Cerebellar cortex (tissue), 1 donor: ENCODE results near the gene TTC1.
"Not testable (repeated sequence)": the region's sequence is repeated elsewhere in the genome, so short reads cannot be mapped to it uniquely, and the experiment has no call there.

Source experiments
- DNase-seq: peaks from one replicate; pipeline ENCODE4 v3.0.0-alpha.2; 2015; ENCODE audit warnings: low spot score

TTC1 gene

DNA sequence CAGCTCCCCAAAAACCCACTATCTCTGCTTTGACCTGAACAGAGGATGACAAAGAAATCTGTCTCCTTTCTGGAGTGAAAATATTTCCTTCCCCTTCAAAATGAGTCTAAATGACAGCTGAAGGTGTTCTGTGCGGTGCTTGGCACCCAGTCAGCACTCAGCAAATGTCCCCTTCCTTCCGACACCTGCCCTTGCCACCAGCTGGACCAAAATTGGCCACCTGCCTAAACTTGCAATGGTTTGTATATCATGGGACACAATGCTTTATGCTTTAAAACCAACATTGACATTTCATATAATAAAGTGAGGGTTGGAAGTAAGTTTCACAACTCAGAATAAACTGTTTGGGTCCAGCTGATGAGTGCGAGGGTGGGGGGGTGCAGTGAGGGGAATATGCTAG lies 7.5 kb upstream of the TTC1 start:
- peak; percentile 42 for DNase-seq

DNA sequence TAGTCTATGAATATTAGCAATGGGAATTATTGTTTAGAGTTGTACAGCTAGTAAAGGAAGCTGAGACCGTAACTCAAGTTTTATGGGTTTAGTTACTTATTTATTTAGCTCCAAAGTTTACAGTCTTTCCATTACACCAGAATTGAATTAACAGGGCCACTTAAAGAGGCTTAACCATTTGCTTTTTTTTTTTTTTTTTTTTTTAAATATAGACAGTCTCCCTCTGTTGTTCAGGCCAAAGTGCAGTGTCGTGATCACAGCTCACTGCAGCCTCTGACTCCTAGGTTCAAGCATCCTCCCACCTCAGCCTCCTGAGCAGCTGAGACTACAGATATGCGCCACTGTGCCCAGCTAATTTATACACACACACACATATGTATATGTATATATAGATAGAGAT lies 1.4 kb upstream of the TTC1 start:
- DNase-seq = no peak

- DNase-seq = not testable (repeated sequence)
Measured at GRCh38 chr5:160008529-160008876, 436 bp upstream of the TTC1 start.

DNA sequence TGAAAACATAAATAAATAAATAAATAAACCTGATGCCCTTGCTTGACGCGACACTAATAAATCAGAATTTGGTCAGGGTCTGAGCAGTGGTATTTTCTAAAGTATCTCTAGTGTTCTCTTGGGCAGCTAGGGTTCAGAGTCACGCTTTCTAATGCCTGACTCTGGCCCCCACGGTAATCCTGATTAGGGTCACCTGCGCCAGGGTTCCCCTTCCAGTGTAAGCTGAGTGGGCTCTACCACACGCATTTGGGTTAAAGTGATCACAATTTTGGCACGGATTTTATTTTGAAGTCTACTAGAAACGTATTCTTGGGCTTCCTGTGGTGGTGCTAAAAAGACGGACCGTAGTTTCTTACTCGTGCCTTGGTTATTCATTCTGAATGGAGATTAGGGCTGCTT lies 651 bp downstream of the TTC1 start:
- no peak for DNase-seq

DNA sequence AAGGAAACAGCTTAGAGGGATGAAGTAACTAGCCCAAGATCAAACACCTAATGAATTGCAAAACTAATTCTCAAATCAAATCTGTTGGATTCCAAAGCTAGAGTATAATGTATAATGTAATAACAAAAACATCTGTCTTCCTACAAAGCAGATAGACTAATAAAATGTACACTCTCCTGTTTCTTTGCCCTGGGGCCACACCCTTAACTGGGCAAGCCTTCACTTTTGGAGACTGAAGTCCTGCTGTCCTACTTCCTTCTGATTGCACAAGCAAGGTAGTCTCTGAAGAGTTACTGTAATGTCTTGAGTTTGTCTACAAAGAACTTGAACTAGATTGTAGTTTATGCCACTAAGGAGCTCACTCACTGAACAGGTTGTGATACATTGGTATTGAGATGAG lies 2.5 kb downstream of the TTC1 start:
- DNase-seq = no peak

- DNase-seq = not testable (repeated sequence)
Measured at GRCh38 chr5:160014197-160014596, 5.3 kb downstream of the TTC1 start.

DNA sequence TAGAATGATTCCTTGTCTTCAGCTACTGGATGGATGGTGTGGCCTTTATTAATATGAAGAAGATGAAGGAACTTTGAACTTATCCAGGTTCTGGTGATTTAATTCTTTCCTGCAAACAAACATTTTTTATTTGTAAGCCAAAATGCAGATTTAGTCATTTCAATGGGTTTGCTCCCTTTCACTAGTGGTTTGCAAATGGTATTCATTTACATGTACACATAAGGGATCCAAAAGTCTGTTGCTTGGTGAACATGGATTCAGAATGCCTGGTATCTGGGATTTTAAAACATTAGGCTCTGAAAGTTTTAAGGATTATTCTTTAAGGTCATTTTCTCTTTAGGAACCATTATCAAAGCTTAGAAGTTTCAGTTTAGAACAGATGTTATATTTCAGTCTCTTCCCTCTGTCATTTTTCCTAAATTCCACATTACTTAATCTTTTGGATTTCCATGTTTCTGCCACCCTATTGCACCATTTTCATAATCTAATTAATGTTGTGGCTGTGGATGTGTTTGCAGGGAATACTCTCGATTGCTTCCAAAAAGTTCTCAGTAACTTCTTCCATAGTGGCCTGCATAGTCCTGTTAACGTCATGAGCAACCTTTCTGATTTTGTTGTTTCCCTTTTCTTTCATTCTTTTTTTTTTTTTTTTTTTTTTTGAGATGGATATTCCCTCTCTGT lies 10.1 kb downstream of the TTC1 start:
- DNase-seq = no peak

- DNase-seq = no peak
Measured at GRCh38 chr5:160020266-160020770, 11.4 kb downstream of the TTC1 start.

DNA sequence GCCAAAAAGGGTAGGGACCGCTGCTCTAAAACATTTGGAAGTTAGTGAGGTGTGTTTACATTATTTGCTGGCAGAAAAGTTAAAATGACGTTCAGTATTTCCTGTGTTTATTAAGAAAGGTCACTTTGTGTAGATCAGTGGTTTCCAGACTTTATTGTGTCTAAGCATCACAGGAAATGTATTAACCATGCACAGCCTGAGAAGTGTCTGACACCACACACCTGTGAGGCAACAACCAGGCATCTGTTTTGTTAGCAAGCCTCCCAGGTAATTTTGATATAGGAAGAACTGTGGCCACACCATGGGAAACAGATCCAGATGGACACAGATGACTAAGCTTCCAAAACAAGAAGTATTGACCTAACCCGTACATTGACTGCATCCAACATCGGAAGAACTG lies 12.0 kb downstream of the TTC1 start:
- DNase-seq = peak; percentile 29

DNA sequence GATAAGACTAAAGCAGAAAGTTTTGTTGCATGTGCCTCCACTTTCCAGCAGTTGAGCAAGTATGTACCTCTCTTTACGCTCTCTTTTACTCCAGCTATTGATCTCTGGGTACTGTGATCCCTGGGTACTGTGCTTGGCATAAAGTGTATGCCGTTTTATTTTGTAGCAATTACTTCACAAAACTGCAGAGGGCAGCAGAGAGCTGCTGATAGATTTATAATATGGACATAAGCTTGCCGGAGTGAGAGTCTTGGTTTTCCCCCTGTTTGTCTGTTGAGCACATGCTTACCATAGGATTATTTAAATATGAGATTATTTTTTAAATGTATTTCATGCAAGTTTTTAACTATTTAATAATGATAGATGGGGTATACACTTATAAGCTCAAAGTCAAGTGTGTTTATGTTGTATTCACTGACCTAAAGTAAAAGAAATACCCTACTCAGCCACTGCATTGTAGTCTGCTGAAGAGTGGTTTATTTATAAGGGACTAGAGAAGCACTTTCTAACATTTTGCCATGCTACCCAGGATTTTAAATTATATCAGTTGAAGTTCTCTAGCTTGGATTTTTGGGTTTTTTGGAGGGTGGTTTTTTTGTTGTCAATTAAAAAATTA lies 13.0 kb downstream of the TTC1 start:
- DNase-seq = peak; percentile 91

- no peak for DNase-seq
Measured at GRCh38 chr5:160023007-160023907, 14.3 kb downstream of the TTC1 start.

DNA sequence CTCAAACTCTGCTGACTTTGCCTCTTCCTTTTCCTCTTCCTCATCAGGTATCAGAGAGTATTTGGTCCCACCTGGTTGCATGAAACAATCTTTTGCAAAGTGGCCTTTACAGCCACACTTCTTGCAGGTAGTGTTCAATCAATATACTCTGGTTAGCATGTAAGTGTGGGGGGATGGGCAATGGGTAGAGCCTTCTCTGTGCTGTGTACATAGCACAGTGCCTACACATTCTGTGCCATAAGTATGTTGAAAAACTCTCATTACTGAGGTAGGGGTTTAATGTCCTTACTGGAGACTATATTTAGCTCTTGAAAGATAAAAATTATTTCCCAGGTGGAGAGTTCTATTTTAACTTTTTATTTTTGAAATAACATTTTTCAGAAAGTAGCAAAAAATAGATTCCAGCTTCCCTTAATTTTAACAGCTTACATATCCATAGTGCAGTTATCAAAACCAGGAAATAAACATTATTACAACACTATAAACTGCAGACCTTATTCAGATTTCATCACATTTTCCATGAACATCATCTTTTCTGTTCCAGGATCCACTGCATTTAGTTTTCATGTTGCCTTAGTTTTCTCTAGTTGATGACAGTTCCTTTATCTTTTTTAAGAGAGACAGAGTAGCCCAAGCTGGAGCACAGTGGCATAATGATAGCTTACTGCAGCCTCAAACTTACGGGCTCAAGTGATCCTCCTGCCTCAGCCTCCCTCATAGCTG lies 15.1 kb downstream of the TTC1 start:
- no peak for DNase-seq

- DNase-seq = no peak
Measured at GRCh38 chr5:160029004-160029403, 20.1 kb downstream of the TTC1 start.

DNA sequence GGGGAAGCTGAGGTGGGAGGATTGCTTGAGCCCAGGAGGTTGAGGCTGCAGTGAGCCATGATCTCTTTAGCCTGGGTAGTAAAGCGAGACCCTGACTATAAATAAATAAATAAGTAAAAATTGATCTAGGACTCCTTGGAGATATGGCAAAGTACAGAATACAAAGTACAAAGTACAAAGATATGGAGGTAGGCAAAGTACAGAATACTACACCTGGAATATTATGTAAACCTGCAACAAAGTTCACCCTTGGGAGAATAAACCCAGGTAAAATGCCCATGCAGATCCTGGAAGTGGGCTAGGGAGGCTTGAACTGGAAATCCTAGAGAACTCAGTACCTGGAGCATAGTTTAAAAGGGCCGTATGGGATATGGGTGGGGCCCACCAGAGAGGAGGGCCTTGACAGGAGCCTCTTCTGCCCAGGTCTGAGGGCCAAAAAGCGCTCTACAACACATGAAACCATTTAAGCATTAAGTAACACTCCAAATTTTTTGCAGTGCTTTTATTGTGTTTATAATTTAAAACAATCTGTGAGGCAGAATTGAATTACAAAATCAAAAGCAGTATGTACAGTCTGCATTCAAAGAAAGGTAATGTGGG lies 20.7 kb downstream of the TTC1 start:
- no peak for DNase-seq

GRCh38 chr5:160030631-160031377 lies 21.9 kb downstream of the TTC1 start:
- no peak for DNase-seq

DNA sequence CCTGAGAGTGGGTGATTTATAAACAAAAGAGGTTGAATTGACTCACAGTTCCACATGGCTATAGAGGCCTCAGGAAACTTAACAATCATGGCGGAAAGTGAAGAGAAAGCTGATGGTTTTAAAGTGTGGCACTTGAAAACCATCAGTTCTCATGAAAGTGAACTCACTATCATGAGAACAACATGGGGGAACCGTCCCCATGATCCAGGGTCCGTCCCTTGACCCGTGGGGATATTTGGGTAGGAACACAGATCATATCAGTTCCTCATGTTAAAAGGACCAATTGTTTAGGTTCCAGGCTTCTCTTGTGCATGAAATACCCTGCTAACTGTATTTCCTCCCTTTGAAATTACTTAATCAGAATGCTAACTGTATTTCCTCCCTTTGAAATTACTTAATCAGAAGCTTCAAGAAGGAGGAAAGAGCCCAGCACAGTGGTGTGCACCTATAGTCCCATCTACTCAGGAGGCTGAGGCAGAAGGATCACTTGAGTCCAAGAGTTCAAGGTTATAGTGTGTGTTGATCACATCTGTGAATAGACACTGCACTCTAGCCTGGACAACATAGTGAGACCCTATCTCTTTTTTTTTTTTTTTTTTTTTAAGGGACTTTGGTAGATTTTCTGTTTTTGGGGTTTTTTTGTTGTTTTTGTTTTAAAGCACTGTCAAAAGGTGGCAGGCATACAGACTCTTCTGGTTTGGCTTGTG lies 24.8 kb downstream of the TTC1 start:
- no peak for DNase-seq

DNA sequence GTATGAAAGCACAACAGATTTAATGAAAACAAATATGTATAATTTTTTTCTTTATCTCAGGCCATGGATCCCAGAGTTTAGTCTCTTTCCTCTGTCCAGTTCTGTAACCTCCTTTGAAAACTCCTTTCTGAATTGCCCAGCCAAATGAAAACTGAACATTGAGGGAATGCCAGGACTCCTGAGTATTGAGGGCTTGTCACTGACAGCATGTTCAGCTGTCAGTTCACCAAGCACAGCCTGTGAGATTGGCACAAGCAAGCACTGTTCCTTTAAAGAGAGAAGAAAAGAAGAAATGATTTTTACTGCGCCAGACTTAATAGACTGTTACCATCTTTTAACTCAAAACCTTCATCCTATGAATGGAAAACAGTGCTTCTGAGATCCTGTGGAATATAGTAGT lies 27.3 kb downstream of the TTC1 start:
- DNase-seq = peak; percentile 97

- peak; percentile 93 for DNase-seq
Measured at GRCh38 chr5:160036884-160037283, 27.9 kb downstream of the TTC1 start.

DNA sequence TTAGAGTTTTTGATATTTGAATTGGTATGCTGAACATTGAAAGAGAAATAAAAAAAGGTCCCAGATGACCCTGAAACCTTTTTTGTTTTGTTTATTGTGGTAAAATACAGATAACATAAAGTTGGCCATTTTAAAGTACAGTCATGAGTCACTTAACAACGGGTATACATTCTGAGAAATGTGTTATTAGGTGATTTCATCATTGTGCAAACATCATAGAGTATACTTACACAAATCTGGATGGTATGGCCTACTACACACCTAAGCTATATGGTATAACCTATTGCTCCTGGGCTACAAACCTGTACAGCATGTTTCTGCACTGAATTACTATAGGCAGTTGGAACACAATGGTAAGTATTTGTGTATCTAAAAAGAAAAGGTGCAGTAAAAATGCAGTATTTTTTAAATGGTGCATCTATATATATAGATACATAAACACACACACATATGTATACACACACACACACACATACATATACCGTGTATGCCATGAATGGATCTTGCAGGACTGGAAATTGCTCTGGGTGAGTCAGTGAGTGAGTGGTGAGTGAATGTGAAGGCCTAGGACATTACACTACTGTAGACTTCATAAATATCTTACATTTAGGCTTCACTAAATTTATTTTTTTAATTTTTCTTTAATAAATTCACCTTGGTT lies 31.0 kb downstream of the TTC1 start:
- no peak for DNase-seq

DNA sequence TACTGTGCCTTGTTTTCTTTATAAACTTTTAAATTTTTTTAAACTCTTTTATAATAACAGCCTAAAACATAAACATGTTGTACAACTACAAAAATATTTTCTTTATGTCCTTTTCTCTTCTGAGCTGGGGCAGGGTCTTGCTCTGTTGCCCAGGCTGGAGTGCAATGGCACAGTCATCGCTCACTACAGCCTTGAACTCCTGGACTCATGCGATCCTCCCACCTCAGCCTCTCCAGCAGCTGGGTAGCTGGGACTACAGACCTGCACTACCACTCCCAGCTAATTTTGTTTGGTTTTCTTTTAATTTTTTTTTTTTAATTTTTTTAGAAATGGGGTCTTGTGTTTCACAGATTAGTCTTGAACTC lies 31.5 kb downstream of the TTC1 start:
- no peak for DNase-seq
